OCI-M1 (cell line): ENCODE results near the gene GABRD.

Source experiments
- DNase-seq: peaks from one replicate; lab custom pipeline; 2025; lab: John Stamatoyannopoulos, UW

Gene GABRD

DNA sequence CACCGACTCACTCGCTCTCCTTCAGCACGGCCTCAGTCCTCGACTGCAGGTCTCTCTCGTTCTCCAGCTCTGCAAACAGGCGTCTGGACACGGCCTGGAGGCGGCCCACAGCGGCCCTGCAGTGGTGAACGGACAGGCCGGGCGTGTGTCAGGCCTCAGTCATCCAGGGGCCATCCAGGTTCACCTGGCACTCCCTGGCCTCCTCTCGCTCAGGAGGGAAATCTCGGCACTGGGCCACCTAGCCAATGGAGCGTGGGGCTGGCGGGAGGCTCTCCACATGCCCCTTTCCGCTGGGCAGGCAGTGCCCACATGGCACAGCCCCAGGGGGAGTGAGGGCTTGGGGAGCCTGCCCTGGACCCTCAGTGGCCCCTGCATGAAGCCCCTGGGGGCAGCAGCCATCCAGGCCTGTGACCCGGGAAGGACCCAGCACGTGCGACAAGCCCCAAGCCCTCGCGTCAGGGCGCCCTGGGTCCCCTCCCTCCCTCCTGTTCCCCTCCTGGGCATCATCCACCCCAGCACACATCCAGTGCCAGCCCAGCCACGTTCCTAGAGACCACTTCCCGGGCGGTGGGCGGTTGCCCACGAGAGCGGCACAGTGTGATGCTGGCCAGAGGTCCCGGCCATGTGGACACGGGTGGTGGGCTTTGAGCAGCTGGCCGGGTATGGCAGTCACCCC is 33.6 kb upstream of the GABRD start:
- DNase-seq = no peak

DNA sequence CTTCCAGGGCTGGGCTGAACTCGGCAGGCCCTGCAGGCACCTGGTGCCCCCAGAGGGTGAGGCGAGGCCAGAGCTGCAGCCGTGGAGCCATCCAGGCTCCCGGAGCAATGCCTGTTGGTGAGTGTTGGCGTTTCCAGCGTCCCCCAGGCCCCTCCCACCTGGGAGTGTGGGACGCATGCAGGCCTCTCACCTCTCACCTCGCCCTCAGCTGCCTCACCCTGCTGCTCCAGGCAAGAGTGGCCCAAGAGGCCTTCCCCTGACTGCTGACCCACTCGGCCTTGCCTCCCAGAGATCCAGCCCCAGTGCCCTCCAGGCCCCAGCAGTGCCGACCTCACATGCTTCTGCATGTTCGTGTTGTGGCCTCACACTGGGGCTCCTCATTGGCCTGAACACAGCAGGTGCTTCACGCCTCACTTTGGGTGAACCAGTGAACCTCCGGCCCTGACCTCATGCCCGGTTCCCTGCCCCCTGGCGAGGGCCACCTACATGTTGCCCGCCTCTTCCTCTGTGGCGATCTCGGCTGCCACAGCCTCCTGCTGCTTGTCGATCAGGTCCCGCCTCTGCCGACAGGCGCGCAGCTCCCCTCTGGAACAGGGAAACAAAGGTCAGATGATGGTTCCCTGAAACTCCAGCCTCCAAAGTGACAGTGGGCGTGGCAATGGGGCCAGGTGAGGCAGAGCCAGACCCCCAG is 32.5 kb upstream of the GABRD start:
- no peak for DNase-seq

DNA sequence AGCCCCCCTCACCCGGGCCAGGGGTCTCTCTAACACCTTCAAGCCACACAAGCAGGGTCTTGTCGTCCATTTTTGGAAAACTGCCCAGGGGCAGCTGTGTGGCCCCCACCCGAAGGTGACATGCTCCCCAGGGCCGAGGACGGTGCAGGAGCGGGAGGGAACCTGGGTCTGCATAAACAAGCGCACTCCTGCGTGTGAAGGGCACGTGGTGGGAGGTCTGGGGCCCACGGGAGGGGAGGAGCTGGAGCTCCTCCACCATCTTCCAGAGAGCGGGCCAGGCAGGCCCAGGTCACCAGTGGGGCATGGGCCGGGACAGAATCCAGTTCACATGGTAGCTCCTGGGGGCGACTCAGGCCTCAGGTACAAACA is 32.0 kb upstream of the GABRD start:
- no peak for DNase-seq

DNA sequence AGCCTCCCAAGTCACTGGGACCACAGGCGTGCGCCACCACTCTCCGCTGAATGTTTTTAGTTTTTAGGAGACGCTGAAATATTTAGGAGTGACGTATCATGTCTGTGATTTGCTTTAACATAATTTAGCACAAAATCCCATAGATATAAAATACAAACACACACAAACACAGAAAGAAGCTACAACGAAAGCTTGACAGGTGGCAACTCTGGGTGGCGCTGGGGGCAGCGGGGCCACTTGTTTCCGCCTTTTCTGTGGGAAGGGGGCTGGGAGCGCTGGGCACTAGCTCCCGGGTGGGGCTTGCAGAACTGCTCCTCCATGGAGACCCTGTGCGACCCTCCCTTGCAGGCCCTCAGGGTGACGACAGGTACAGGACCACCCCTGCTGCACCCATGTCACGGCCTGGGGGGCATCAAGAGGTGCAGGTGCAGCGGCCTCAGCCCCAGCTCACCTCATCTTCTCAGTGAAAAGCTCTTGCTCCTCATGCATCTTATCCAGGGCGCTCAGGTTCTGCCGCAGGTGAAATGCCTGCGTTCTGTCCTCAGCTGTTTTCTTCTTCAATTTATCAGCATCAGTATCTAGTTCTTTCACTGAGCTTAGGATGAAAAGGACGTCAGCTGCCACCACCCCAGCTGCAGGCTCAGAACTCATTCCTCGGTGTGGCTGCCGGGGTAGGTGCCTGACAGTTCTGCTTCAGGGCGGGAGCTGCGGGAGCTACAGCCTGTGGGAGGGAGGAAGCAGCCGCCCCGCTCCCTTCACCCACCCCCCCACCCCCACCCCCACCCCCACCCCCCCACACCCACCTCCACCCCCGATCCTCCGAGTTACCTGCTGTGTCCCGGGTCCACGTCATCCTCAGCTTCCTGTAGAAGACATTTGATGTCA is 30.8 kb upstream of the GABRD start:
- no peak for DNase-seq

DNA sequence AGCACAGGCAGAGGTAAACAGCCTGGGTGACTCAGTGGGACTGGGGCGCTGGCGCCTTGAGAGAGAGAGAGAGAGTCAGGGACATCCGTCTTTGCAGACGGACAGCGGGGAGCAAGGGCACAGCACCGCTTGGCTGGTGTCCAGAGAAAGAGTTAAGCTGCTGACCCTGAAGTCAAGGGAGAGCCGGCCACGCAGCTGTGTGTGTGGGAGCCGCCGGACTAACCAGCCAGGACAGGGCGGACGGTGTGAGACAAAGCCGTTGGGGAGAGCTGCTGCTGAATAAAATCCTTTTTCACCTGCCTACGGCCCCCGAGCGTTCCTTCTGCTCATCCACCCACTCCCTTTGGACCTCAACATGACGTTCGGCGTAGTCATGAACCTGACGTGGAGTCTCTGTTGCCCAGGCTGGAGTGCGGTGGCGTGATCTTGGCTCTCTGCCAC is 30.0 kb upstream of the GABRD start:
- no peak for DNase-seq

DNA sequence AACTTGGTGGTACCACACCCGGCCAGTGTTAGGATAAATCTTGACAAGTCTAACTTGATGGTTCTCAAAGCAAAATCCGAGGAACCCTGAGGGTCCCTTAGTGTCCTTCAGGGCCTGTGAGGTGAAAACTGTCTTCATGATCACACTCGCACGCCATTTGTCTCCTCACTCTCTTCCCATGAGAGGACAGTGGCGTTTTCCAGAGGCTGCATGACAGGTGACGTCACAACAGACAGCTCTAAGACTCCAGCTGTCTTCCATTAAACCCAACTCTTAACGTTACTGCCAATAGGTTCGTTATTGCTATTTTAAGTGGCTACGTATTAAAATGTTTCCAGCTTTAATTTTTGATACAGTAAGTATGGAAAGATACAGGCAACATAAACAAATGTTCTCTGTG is 29.4 kb upstream of the GABRD start:
- DNase-seq = no peak

DNA sequence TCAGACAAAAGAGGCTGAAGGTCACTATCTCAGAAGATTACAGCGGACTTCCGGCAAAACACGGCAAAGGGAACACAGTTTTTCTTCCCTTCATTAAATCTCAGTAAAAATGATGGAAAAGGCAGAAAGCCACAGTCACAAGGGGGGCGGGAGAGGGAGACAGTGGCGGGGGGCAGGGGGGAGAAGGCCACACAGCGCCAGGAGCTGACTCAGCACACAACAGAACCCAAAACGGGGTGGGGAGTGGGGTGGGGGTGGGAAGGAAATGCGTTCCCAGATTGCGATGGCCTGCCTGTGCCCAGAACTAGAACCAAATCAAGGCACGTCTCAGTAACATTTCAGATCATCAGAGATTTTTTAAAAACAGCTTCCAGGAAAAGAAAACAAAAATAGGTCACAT is 28.9 kb upstream of the GABRD start:
- DNase-seq = no peak

DNA sequence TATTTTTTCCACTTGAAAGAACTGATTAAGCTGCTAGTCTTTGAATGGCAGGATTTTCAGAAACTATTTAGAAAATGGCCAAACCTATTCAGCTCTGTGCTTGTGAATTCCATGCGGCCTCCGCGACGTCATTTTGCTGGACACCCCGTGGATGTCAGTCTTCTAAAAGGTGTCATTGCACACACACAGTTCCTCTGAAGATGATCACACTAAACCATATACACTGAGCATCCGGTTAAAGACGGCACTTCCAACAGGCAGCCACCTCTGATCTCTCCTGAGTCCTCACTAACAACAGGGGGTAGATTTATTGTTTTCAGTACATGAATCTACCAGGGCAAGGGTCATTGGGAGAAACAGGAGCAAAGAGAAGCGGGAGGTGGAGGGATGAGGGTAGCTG is 24.6 kb upstream of the GABRD start:
- DNase-seq = no peak

DNA sequence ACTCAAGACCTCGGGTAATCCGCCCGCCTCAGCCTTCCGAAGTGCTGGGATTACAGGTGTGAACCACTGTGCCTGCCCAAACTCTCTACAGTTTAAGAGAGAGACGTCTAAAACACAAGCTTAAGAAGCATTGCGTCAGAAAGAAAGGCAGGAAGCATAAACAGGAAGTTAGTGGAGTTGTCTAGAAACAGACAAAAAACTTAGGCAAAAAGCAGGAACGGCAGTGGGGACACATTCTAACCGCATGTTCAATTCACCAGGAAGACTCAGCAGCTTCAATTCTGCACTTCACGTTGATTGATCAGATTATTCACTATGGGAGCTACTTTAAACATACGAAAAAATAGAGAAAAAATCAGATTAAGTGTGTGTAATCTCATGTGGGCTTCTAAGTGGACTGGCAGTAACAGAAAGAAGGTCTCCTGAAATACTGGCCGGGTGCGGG is 22.9 kb upstream of the GABRD start:
- peak; percentile 81 for DNase-seq

DNA sequence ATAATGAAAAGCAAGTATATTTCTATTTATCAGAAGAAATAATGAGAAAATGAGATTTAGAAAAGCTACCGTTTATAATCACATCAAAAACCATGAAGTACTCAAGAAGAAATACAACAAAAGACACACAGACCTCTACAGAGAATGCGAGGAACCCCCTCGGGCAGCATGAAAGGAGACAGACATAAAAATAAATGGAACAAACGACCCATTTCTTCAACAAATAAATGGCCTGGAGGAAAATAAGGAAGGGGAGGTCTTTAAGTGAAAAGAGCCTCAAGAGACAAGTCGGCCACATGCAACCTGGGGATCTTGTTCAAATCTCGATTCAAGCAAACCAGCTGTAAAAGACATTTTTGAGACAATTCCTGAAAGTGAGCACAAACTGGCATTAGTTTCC is 21.6 kb upstream of the GABRD start:
- DNase-seq = no peak

DNA sequence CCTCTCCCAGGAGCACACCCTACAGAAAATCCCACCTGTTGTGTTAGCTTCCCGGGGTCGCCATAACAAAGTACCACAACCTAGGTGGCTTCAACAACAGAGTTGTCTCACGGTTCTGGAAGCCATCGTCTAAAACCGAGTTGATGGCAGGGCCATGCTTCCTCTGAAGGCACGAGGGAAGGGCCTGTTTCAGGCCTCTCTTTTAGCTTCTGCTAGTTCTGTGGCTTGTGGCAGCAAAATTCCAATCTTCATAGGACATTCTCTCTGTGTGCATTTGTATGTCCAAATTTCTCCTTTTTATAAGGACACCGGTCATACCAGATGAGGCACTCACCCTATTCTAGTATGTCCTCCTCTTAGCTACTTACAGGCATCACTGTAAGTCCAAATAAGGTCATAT is 18.7 kb upstream of the GABRD start:
- no peak for DNase-seq

DNA sequence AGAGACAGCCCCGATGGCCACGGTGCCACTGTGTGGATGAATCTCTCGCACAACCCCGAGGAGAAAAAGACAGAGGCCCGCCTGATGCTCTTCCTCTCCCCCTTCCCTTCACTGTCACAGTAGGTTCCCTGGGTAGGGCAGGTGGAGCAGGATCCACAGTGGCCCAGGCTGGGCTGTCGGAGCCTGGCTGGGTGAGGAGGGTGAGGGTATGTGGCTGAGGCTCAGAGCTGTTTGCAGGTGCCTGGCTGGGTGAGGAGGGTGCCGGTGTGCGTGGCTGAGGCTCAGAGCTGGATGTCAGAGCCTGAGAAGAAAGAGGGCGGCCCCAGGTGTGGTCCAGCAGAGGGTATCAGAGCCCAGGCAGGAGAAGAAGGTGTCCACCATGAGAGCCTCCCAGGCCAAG is 18.3 kb upstream of the GABRD start:
- no peak for DNase-seq

DNA sequence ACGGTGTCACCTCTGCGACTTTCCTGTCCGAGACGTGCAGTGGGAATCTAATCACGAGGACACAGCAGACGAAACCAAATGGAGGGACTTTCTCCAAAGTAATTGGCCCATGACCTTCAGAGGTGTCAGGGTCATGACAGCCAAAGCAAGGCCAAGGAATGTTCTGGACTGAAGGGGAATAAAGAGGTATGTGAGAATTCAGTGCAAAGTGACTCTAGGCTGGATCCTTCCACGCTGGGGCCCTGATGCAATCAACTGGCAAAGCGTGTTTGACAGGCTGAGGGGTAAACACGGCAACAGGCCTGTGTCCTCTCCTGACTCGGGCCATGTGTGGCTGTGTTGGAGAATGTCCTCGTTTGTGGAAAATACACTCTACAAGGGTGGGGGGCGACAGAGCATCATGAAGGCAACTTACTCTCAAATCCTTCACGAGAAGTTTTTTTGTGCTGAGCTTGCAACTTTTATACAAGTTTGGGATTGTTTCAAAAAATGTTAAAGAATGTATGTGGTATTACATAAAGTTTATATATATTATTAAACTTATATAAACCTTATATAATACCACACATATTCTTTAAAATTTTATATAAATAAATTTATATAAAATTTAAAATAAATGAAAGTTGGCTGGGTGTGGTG is 17.3 kb upstream of the GABRD start:
- DNase-seq = peak; percentile 7

DNA sequence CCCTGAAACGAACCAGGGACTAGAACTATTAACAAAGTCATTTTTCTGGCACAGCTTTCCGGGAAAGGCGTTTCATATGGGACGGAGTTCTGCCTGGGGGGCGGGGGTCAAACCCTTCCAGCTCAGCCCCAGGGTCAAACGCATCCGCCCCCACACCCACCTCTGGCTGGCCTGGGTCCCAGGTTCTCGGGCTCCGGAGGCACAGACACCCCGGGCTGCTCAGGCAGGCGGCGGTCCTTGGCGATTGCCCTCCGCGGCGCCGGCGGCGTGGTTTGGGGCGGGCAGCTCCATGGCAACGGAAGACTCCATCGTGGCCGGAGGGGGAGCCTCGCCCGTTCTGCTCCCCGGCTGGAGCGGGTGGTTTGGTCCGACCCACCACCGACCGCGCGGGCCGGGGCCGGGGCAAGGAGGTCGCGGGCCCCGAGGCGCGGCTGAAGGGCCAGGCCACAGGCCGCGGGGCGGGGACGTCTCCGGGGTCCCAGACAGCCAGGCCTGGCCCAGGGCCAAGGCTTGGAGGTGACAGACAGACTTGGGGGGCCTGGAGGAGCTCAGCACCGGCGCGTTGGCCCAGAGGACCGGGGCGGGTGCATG is 15.5 kb upstream of the GABRD start, which contains the start of gene CFAP74:
Gene CFAP74 (minus strand): TSS at position 246 of the 591 bp plus-strand sequence. CDS start 12,830 bp downstream, outside the sequence.
- peak; percentile 74 for DNase-seq

DNA sequence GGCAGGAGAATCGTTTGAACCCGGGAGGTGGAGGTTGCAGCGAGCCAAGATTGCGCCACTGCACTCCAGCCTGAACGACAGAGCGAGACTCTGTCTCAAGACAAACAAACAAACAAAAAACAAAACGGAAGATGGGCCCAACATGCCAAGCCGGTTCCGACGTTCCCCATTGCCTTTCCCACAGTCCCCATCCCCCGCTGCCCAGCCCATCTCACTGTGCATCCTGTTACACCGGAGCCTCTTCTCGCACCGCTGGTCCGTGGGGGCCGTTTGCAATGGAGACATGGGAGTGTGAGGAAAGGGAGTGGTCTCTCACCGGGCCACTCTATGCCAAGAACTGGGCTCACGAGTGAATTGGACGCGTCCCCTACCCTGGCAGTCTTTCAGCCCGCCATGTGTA is 14.3 kb upstream of the GABRD start:
- DNase-seq = no peak

DNA sequence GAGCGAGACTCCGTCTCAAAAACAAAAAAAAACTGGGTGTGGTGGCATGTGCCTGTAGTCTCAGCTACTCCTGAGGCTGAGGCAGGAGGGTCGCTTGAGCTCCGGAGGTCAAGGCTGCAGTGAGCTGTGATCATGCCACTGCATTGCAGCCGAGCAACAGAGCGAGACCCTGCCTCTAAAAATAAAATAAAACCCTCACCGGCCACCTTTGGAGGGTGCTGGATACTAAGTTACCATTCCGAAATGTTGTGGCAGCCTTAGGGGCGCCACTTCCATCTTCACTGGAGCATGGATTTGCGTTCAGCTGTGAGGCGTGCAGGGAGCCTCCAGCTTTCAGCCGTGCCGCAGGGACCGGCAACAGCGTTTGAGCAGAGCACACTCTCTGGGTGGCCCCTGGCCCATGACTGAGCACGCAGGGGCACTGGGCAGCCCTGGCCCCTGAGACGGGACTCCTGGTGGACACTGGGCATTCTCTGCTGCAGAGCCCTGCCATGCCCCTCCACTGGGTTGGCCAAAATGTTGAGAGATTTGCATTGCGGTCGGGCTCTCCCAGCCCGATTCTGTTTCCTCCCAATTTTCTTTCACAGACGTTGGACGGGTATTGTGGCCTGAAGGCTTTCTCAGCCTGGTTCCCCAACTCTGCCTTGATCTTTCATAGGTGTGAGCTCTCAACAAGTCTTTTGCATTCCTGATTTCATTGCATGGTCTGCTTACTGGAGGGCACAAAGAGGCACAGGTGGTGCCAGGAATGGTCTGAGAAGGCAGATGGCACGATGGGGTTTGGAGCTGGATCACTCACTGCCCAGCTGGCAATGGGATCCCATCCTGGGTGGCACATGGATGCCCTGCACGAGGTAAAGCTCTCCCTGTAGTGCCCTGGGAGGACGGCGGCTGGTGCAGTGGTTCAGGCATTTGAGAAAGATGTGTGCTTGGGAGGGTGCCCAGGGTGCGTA is 9.8 kb upstream of the GABRD start:
- DNase-seq = no peak

DNA sequence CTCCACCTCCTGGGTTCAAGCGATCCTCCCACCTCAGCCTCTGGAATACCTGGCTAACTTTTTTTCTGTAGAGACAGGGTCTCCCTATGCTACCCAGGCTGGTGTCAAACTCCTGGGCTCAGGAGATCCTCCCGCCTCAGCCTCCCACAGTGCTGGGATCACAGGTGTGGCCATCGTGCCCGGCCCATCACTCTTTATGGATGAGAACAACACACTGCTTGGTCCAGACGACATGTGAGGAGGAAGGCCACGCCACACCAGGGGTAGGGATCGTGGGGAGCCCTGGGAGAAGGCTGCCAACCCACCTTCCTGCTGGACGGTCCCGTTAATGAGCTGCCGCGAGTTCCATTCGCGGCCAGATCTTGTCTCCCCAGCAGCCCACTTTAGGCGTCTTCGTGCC is 5.0 kb upstream of the GABRD start:
- no peak for DNase-seq

DNA sequence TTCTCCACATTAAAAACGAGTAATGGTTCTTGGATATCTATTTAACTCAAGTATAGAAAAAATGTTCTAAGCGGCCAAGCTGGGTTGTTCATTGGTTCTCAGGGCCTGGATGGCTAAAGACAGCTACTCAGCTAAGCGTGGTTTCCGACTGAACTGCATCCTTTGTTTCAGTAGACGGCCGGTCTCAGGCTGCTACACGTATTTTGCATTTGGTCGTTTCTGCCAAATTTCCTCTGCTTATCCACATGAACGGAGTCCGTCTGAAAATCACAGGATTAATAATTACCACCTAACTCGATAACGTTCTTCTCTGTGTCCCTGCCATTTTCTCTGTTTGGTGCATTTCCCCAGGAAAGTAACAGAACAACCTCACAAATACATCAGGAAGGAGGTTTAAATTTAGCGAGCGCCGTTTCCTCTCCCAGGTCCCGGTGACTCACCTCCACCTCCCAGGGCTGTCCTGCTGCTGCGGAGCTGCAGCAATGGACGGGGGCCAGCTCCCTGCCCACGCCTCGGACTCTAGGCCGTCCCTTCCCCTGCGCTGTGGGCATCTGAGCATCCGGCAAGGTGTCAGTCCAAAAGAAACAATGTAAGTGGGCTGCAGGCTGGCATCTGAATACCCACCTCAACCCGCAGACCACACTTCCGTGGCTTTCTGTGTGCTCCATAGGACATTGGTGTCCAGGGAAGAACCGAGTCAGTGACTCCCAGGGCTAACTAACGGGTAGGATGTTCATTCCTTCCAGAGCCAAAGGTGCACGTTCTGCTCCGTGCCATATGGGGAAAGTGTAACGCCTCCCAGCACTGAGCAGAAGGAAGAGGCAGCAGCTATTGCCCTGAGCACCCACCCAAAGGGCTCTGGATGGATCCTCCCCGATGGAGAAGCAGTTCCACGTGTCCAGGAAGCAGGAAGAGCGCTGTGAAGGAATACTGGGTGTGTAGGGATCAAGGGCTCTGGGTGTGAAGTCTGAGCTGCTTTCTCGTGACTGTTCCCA is 4.1 kb upstream of the GABRD start:
- no peak for DNase-seq

DNA sequence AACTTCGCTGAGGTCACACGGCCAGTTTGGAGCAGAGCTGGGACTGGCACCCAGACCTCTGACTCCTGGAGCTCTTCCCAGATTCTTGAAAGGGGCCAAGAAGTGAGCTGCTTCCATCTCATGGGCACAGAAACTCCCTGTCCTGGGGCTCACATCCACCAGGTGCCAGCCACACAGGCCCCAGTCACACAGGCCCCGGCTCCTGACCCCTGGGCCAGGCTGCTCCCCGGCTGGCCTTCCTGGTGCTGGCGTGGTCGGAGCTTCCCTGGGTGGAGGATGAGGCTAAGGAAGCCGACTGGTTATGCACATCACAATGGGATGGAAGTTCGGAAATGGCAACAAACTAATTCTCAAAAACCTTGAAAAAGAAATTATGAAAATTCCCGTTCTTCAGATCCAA is 3.0 kb upstream of the GABRD start:
- no peak for DNase-seq
